ENCODE data around the gene UGT1A10. TPM values are rescaled to one million over a fixed set of nuclear protein-coding genes. Genes with fewer than 3 reads are reported as not detected.
"Not testable (repeated sequence)": the region's sequence is repeated elsewhere in the genome, so short reads cannot be mapped to it uniquely, and the experiment has no call there.

Gene UGT1A10
- total RNA-seq, 1 experiment from 2014 or later, result 0.11 TPM

DNA sequence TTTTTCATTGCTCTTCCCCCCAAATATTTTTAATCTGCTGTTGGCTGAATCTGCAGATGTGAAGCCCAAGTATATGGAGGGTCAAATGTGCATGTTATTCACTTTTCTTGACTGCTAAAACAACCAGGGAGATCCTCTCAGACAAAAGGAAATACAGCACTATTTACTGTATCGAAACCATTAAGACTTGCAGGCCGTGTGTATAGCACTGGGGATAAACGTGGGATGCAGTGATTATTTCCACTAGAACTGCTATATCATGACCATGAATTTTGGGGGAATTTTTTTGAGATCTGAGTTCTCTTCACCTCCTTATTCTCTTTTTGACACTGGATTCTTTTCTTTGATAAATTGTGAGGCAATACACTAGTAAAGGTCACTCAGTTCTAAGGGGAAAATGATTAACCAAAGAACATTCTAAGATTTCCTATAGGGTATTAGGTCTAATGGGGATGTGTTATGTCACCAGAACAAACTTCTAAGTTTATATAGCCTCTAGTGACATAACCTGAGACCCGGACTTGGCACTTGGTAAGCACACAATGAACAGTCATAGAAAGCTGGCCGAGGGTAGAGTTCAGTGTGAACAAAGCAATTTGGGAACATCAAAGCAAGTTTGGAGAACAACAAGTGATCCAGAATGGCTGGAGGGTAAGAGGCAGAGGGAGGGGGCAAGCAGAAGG, 109.0 kb downstream of the UGT1A10 start:
- no peak overlapping the region for H3K4me2 ChIP-seq (ENCODE audit: low read depth, low read length, poor library complexity, severe bottlenecking)

DNA sequence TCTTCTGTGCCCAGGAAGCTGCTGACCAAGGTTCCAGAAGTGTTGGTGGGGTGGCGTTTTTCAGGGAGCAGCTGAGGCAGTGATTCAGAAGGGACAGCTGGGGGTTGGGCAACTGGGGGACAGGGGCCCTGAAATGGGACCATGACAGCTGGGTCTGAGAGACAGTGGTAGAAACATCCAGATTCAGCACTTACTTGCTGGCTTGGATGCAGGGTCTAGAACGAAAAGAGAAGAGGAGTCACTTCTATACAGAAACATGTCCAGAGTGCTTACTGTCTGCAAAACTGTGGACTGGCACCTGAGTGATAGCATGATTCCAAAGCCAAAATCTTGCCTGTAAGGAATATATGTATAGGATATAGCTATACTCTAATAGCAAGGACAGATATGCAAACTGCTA, 109.6 kb downstream of the UGT1A10 start:
- not testable (repeated sequence) for H4K20me1 ChIP-seq (ENCODE audit: insufficient read depth, low read depth, low read length)

More for the DNA sequence above, 109.0 kb downstream of the UGT1A10 start:
- no peak for DNase-seq
- Histone ChIP-seq H3K36me3 (ENCODE audit: insufficient read depth, low read length) (no peaks in the 10 kb centered on the region), H4K20me1 (ENCODE audit: insufficient read depth, low read depth, low read length) (no peaks in the 10 kb centered on the region), H3K4me1 (ENCODE audit: low read length) (no peaks in the 10 kb centered on the region), H3K9me3 (ENCODE audit: low read length) (no peaks in the 10 kb centered on the region), H2AFZ (ENCODE audit: low read length) (no peak overlapping the region), H3K9me2 (replicated peaks; ENCODE audit: insufficient read depth, low read length) (no peaks in the 10 kb centered on the region), H3K27me3 (ENCODE audit: low read length) (0 out of 2 replicates have a peak, but pooled peaks cover 2% of the 10 kb centered on the region), H3K9ac (ENCODE audit: low read length) (no peak overlapping the region), H3K79me2 (ENCODE audit: low read length) (no peaks in the 10 kb centered on the region), H3K4me3 (ENCODE audit: low read length) (no peak overlapping the region), H3K27ac (ENCODE audit: low read length) (no peak overlapping the region)

GRCh38 chr2:233746475-233747282, 110.4 kb downstream of the UGT1A10 start:
- H3K9me2 ChIP-seq (replicated peaks; ENCODE audit: insufficient read depth, low read length), result no peaks in the 10 kb centered on the region
- H3K4me1 ChIP-seq (ENCODE audit: low read length), result no peaks in the 10 kb centered on the region
- H2AFZ ChIP-seq (ENCODE audit: low read length), result no peak overlapping the region
- H3K4me3 ChIP-seq (ENCODE audit: low read length), result no peak overlapping the region
- H4K20me1 ChIP-seq (ENCODE audit: insufficient read depth, low read depth, low read length), result no peaks in the 10 kb centered on the region
- H3K9me3 ChIP-seq (ENCODE audit: low read length), result no peaks in the 10 kb centered on the region
- no peaks in the 10 kb centered on the region for H3K36me3 ChIP-seq (ENCODE audit: insufficient read depth, low read length)
- no peak overlapping the region for H3K4me2 ChIP-seq (ENCODE audit: low read depth, low read length, poor library complexity, severe bottlenecking)
- H3K9ac ChIP-seq (ENCODE audit: low read length), result no peak overlapping the region
- DNase-seq, result no peak
- H3K27ac ChIP-seq (ENCODE audit: low read length), result no peak overlapping the region
- no peaks in the 10 kb centered on the region for H3K79me2 ChIP-seq (ENCODE audit: low read length)
- H3K27me3 ChIP-seq (ENCODE audit: low read length), result no peaks in the 10 kb centered on the region

More for the DNA sequence above, 109.6 kb downstream of the UGT1A10 start:
- H2AFZ ChIP-seq (ENCODE audit: low read length); H3K9ac ChIP-seq (ENCODE audit: low read length); DNase-seq; H3K4me2 ChIP-seq (ENCODE audit: low read depth, low read length, poor library complexity, severe bottlenecking); H3K27ac ChIP-seq (ENCODE audit: low read length); H3K9me3 ChIP-seq (ENCODE audit: low read length); H3K36me3 ChIP-seq (ENCODE audit: insufficient read depth, low read length); H3K79me2 ChIP-seq (ENCODE audit: low read length); H3K4me1 ChIP-seq (ENCODE audit: low read length); H3K4me3 ChIP-seq (ENCODE audit: low read length); H3K9me2 ChIP-seq (replicated peaks; ENCODE audit: insufficient read depth, low read length); H3K27me3 ChIP-seq (ENCODE audit: low read length): not testable (repeated sequence)

DNA sequence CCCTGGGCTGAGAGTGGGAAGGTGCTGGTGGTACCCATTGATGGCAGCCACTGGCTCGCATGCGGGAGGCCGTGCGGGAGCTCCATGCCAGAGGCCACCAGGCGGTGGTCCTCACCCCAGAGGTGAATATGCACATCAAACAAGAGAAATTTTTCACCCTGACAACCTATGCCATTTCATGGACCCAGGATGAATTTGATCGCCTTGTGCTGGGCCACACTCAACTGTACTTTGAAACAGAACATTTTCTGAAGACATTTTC, 111.0 kb downstream of the UGT1A10 start:
- no peak for DNase-seq
- no peaks in the 10 kb centered on the region for H3K79me2 ChIP-seq (ENCODE audit: low read length)
- no peaks in the 10 kb centered on the region for H3K9me2 ChIP-seq (replicated peaks; ENCODE audit: insufficient read depth, low read length)
- no peaks in the 10 kb centered on the region for H3K27me3 ChIP-seq (ENCODE audit: low read length)
- H3K4me3 ChIP-seq (ENCODE audit: low read length), result no peak overlapping the region
- no peak overlapping the region for H2AFZ ChIP-seq (ENCODE audit: low read length)
- H3K4me2 ChIP-seq (ENCODE audit: low read depth, low read length, poor library complexity, severe bottlenecking), result no peak overlapping the region
- H3K36me3 ChIP-seq (ENCODE audit: insufficient read depth, low read length), result no peaks in the 10 kb centered on the region
- no peaks in the 10 kb centered on the region for H3K4me1 ChIP-seq (ENCODE audit: low read length)
- H3K27ac ChIP-seq (ENCODE audit: low read length), result no peak overlapping the region
- H4K20me1 ChIP-seq (ENCODE audit: insufficient read depth, low read depth, low read length), result no peaks in the 10 kb centered on the region
- H3K9me3 ChIP-seq (ENCODE audit: low read length), result no peaks in the 10 kb centered on the region
- no peak overlapping the region for H3K9ac ChIP-seq (ENCODE audit: low read length)

GRCh38 chr2:233750689-233751088, 114.4 kb downstream of the UGT1A10 start:
- not testable (repeated sequence) for H3K9me3 ChIP-seq (ENCODE audit: low read length); H3K27me3 ChIP-seq (ENCODE audit: low read length); H3K36me3 ChIP-seq (ENCODE audit: insufficient read depth, low read length); H3K27ac ChIP-seq (ENCODE audit: low read length); H2AFZ ChIP-seq (ENCODE audit: low read length); H3K79me2 ChIP-seq (ENCODE audit: low read length); H3K4me2 ChIP-seq (ENCODE audit: low read depth, low read length, poor library complexity, severe bottlenecking); DNase-seq; H4K20me1 ChIP-seq (ENCODE audit: insufficient read depth, low read depth, low read length); H3K9me2 ChIP-seq (replicated peaks; ENCODE audit: insufficient read depth, low read length); H3K4me1 ChIP-seq (ENCODE audit: low read length); H3K4me3 ChIP-seq (ENCODE audit: low read length); H3K9ac ChIP-seq (ENCODE audit: low read length)

- not testable (repeated sequence) for H3K27ac ChIP-seq (ENCODE audit: low read length); H4K20me1 ChIP-seq (ENCODE audit: insufficient read depth, low read depth, low read length); H3K4me2 ChIP-seq (ENCODE audit: low read depth, low read length, poor library complexity, severe bottlenecking); H3K27me3 ChIP-seq (ENCODE audit: low read length); H3K79me2 ChIP-seq (ENCODE audit: low read length); H3K36me3 ChIP-seq (ENCODE audit: insufficient read depth, low read length); H3K9ac ChIP-seq (ENCODE audit: low read length); H3K4me1 ChIP-seq (ENCODE audit: low read length); H3K9me2 ChIP-seq (replicated peaks; ENCODE audit: insufficient read depth, low read length); H2AFZ ChIP-seq (ENCODE audit: low read length); DNase-seq; H3K9me3 ChIP-seq (ENCODE audit: low read length); H3K4me3 ChIP-seq (ENCODE audit: low read length)
Measured at GRCh38 chr2:233751212-233752009, 115.2 kb downstream of the UGT1A10 start.

- Histone ChIP-seq H3K4me3 (ENCODE audit: low read length) (no peak overlapping the region), H3K4me2 (ENCODE audit: low read depth, low read length, poor library complexity, severe bottlenecking) (no peak overlapping the region), H3K27me3 (ENCODE audit: low read length) (peaks cover 2% of the 10 kb centered on the region; the same call in 1 of the 2 replicates), H3K4me1 (ENCODE audit: low read length) (no peaks in the 10 kb centered on the region; the same call in 1 of the 2 replicates), H3K9me3 (ENCODE audit: low read length) (no peaks in the 10 kb centered on the region; the same call in 1 of the 2 replicates), H3K27ac (ENCODE audit: low read length) (no peak overlapping the region), H3K9me2 (replicated peaks; ENCODE audit: insufficient read depth, low read length) (no peaks in the 10 kb centered on the region), H3K79me2 (ENCODE audit: low read length) (no peaks in the 10 kb centered on the region), H3K9ac (ENCODE audit: low read length) (no peak overlapping the region), H4K20me1 (ENCODE audit: insufficient read depth, low read depth, low read length) (no peaks in the 10 kb centered on the region), H2AFZ (ENCODE audit: low read length) (no peak overlapping the region), H3K36me3 (ENCODE audit: insufficient read depth, low read length) (no peaks in the 10 kb centered on the region)
- no peak for DNase-seq
Measured at GRCh38 chr2:233754872-233755611, 118.8 kb downstream of the UGT1A10 start.

Measured in Karpas-422 (cell line).